GM12878 (cell line): ENCODE data around the gene CCDC39. TPM values are rescaled to one million over a fixed set of nuclear protein-coding genes. Genes with fewer than 3 reads are reported as not detected.

Source experiments
- ATAC-seq: fragments of 200-7000 bp; cut with Tn5 transposase; 3 replicates; pipeline ENCODE4 v1.9.1; 2020; ENCODE audit warnings: mild to moderate bottlenecking, moderate library complexity
- BruUV-seq: library from RNA; stranded (reverse); fragments of 400-500 nt; replicated peaks from 2 replicates; lab custom pipeline; 2021; lab: Mats Ljungman, UMichigan
- CTCF ChIA-PET: fragments of 300-600 bp; sonication (Branson Sonifier 250); formaldehyde crosslinking; extraction: SDS; loops from one replicate; lab custom pipeline; 2021; ENCODE audit warnings: inconsistent platforms; lab: Yijun Ruan, JAX
- POLR2A ChIA-PET: fragments of 350-600 bp; formaldehyde crosslinking; extraction: SDS; loops from one replicate; lab custom pipeline; 2021; ENCODE audit warnings: inconsistent platforms; lab: Charles Lee
- RAD21 ChIA-PET: fragments of 300-600 bp; sonication (Branson Sonifier 250); formaldehyde crosslinking; loops from one replicate; lab custom pipeline; 2023; ENCODE audit warnings: antibody characterized with exemption; ENCODE audit not compliant: unreplicated experiment; lab: Charles Lee
- SMC1A ChIA-PET: fragments of 300-600 bp; sonication (Branson Sonifier 250); formaldehyde crosslinking; loops from one replicate; lab custom pipeline; 2023; ENCODE audit not compliant: unreplicated experiment, uncharacterized antibody; lab: Charles Lee
- DNase-seq: peaks from one replicate; pipeline ENCODE4 v3.0.0-alpha.2; 2011; ENCODE audit warnings: low read depth, low spot score
- FAIRE-seq: peaks from 3 replicates; lab custom pipeline; 2011; peaks lifted over from hg19 to GRCh38; lab: Jason Lieb, UNC
- H2AFZ ChIP-seq: 2 replicates; pipeline ENCODE4 v1.6.0; 2011; ENCODE audit warnings: low read depth, low read length, control low read depth; ENCODE audit not compliant: control insufficient read depth
- H3K27ac ChIP-seq: 2 replicates; pipeline ENCODE4 v1.5.1; 2011; ENCODE audit warnings: control low read depth; ENCODE audit not compliant: control insufficient read depth, insufficient read depth
- H3K27me3 ChIP-seq, 2 experiments: replicated peaks in 1 of 2; 2 replicates each; pipeline versions ENCODE4 v1.6.0 to v1.6.1; 2011; ENCODE audit warnings: low read length in 1 of 2; ENCODE audit not compliant: control insufficient read depth in 2 of 2, insufficient read depth in 2 of 2
- H3K36me3 ChIP-seq, 2 experiments: 2 replicates each; pipeline ENCODE4 v1.5.1; 2011; ENCODE audit warnings: low read length in 1 of 2; ENCODE audit not compliant: control insufficient read depth in 2 of 2, insufficient read depth in 2 of 2
- H3K4me1 ChIP-seq: 2 replicates; pipeline ENCODE4 v1.6.1; 2011; ENCODE audit warnings: mild to moderate bottlenecking, low read length, moderate library complexity, mixed read lengths; ENCODE audit not compliant: control insufficient read depth, insufficient read depth
- H3K4me2 ChIP-seq: 2 replicates; pipeline ENCODE4 v1.6.0; 2011; ENCODE audit warnings: control low read depth; ENCODE audit not compliant: control insufficient read depth, insufficient read depth
- H3K4me3 ChIP-seq: fragments of 200-600 bp; sonication (generic); 2 replicates; pipeline ENCODE4 v1.5.1; 2016
- H3K79me2 ChIP-seq: 2 replicates; pipeline ENCODE4 v1.6.0; 2011; ENCODE audit warnings: low read length; ENCODE audit not compliant: control insufficient read depth, insufficient read depth
- H3K9ac ChIP-seq: 2 replicates; pipeline ENCODE4 v1.8.0; 2011; ENCODE audit warnings: low read length, control low read depth, mixed read lengths; ENCODE audit not compliant: control insufficient read depth, insufficient read depth
- H3K9me3 ChIP-seq: replicated peaks from 3 replicates; pipeline ENCODE4 v1.5.1; 2011; ENCODE audit warnings: mild to moderate bottlenecking, low read length; ENCODE audit not compliant: control insufficient read depth, insufficient read depth
- H4K20me1 ChIP-seq: 2 replicates; pipeline ENCODE4 v1.6.0; 2011; ENCODE audit not compliant: control insufficient read depth, insufficient read depth
- EED ChIP-seq: sonication (generic); IDR thresholded peaks from 2 replicates; pipeline ENCODE4 v1.6.1; 2016; ENCODE audit warnings: antibody characterized with exemption, low read depth
- IKZF2 ChIP-seq, 2 experiments: fragments of 450-650 bp; IDR thresholded peaks; 2 replicates each; pipeline ENCODE4 v1.6.1; 2017; ENCODE audit warnings: mild to moderate bottlenecking in 2 of 2, moderate library complexity in 2 of 2
- MEF2A ChIP-seq: IDR thresholded peaks from 2 replicates; pipeline ENCODE4 v1.6.1; 2011; ENCODE audit warnings: low read depth, mild to moderate bottlenecking, low read length, moderate library complexity; ENCODE audit not compliant: insufficient read depth
- MYB ChIP-seq: fragments of 150-350 bp; IDR thresholded peaks from 2 replicates; pipeline ENCODE4 v1.6.1; 2014; ENCODE audit warnings: mild to moderate bottlenecking, low read depth, low read length, borderline replicate concordance
- NRF1 ChIP-seq: conservative IDR thresholded peaks from 2 replicates; pipeline ENCODE4 v1.6.1; 2011; ENCODE audit warnings: mild to moderate bottlenecking, low read depth, low read length, improper control_type of control experiment
- SMC3 ChIP-seq: IDR thresholded peaks from 2 replicates; pipeline ENCODE4 v1.6.1; 2011; ENCODE audit warnings: low read length, improper control_type of control experiment, borderline replicate concordance
- WGBS: methylation state at CpG from one replicate; pipeline ENCODE4 v1.1.6; 2016; ENCODE audit warnings: low lambda C conversion rate; ENCODE audit not compliant: insufficient replicate concordance, insufficient coverage; ENCODE audit errors: missing lambda C conversion rate; 5-methylcytosine and 5-hydroxymethylcytosine counted together
- in situ Hi-C: fragments of 300-500 bp; cut with MboI; formaldehyde crosslinking; loops from 9 replicates; pipeline ENCODE4 v1.14.3; 2018; ENCODE audit warnings: mixed read lengths
- intact Hi-C: fragments of 100-400 bp; cut with micrococcal nuclease; formaldehyde crosslinking; loops from one replicate; pipeline ENCODE4 v1.14.2; 2022; ENCODE audit not compliant: unreplicated experiment
- polyA plus RNA-seq, 11 experiments: library from polyadenylated mRNA; depleted of rRNA in 4 of 11; unstranded in 6 of 11; stranded (reverse) in 5 of 11; fragments of >200 nt; fragmentation: Nextera tagmentation in 4 of 11; fragmentation: Illumina TruSeq in 1 of 11; extraction: Ambion mirVana in 4 of 11; extraction: Trizol in 1 of 11; gene quantifications; 1 replicate in 1 of 11; 2 replicates in 10 of 11; pipeline versions ENCODE4 v1.2.1 to v1.2.3, GENCODE V29; 2011 to 2016; ENCODE audit warnings: inconsistent platforms in 2 of 11, missing spikeins in 2 of 11, low read depth in 1 of 11
- total RNA-seq, 4 experiments: library from RNA; depleted of rRNA in 3 of 4; stranded (reverse); fragments of >200 nt in 3 of 4; fragmentation: Illumina TruSeq in 1 of 4; extraction: Trizol in 1 of 4; gene quantifications; 2 replicates each; pipeline versions ENCODE4 v1.2.1 to v1.2.3, GENCODE V29; 2013 to 2021
- TF ChIP-seq, protein P1 (sequence below): fragments of 450-650 bp; IDR thresholded peaks from 2 replicates; pipeline ENCODE4 v1.6.1; 2017; ENCODE audit warnings: mild to moderate bottlenecking, low read depth, inconsistent platforms; ENCODE audit not compliant: poor library complexity, severe bottlenecking
- TF ChIP-seq, protein P2 (sequence below): fragments of 450-650 bp; IDR thresholded peaks from 2 replicates; pipeline ENCODE4 v1.6.1; 2017; ENCODE audit warnings: borderline replicate concordance
- TF ChIP-seq, protein P3 (sequence below): fragments of 150-350 bp; IDR thresholded peaks from 2 replicates; pipeline ENCODE4 v1.6.1; 2014; ENCODE audit warnings: mild to moderate bottlenecking, low read depth, low read length
- TF ChIP-seq, protein P4 (sequence below): IDR thresholded peaks from 2 replicates; pipeline ENCODE4 v1.6.1; 2012; ENCODE audit warnings: low read depth, low read length, improper control_type of control experiment

Gene CCDC39
- total and polyA plus RNA-seq, 10 of the 15 experiments (the other 5 are each of a cell fraction or from before 2014, with no cell fraction given): 0.10 to 0.69 (median 0.31) TPM

DNA sequence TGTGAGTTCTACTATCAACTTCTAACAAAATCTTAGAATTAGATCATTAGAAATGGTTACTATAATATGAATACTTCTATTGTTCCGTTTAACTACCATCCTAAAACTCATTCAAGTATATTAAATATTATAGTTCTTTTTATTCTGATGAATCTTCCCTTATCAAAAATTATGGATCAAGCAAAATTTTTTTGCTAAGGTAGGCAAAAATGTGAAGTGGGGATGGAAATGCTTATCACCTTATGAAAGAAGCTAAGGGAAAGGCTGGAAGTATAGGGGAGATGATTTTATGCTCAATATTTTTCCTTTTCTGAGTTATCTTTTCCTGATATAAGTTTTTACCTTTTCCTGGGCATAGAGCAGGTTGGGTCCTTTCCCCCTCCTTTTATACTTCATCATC is 40.7 kb upstream of the CCDC39 start:
- FAIRE-seq (no peak), ATAC-seq (no peak)
- RAD21 ChIA-PET: no interaction called here
- in situ Hi-C loops: no loop called here
- Histone ChIP-seq H3K4me1 (no peaks in the 10 kb centered on the region), H3K9me3 (no peaks in the 10 kb centered on the region), H3K79me2 (no peaks in the 10 kb centered on the region), H4K20me1 (no peaks in the 10 kb centered on the region), H3K36me3 (no peaks in the 10 kb centered on the region)
- POLR2A ChIA-PET: no interaction called here
- BruUV-seq: no TSS peak
- 0% methylated on average over 1 of the region's 1 CpG for WGBS
- no peak for TF ChIP-seq SMC3
- no peak for TF ChIP-seq MYB
- TF ChIP-seq, protein P1, sequence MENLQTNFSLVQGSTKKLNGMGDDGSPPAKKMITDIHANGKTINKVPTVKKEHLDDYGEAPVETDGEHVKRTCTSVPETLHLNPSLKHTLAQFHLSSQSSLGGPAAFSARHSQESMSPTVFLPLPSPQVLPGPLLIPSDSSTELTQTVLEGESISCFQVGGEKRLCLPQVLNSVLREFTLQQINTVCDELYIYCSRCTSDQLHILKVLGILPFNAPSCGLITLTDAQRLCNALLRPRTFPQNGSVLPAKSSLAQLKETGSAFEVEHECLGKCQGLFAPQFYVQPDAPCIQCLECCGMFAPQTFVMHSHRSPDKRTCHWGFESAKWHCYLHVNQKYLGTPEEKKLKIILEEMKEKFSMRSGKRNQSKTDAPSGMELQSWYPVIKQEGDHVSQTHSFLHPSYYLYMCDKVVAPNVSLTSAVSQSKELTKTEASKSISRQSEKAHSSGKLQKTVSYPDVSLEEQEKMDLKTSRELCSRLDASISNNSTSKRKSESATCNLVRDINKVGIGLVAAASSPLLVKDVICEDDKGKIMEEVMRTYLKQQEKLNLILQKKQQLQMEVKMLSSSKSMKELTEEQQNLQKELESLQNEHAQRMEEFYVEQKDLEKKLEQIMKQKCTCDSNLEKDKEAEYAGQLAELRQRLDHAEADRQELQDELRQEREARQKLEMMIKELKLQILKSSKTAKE: no peak
- TF ChIP-seq IKZF2 (IDR thresholded peaks at IDR 0.05): no peak
- TF ChIP-seq, all 136 proteins: peak for 0
- Histone ChIP-seq H3K4me2 (no peak overlapping the region), H3K9ac (no peak overlapping the region), H3K27ac (no peak overlapping the region), H3K27me3 (no peaks in the 10 kb centered on the region), H2AFZ (no peak overlapping the region), H3K4me3 (no peak overlapping the region)
- intact Hi-C loops: no loop called here
- CTCF ChIA-PET: no interaction called here
- SMC1A ChIA-PET: no interaction called here
- DNase-seq: no peak

DNA sequence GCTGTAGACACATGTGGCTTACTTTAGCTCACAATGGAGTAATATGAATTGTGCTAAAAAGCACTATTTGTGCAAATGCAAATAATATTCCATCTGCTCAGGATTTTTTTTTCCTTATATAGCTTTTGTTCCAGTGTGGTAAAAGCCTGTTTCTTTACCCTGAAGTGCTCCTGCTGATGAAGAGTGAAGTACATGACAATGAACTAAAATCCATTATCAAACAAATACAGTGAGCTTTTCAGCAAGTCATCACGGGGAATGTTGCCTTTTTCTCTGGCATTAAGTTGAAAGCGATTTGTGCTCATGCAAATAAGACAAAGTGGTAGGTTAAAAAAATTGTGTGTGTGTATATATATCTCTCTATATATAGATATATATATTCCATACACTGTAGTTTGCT is 28.6 kb upstream of the CCDC39 start:
- ChIA-PET POLR2A (no interaction called here), CTCF (interaction anchor here (0.9 kb wide), 1 partner anchor 10 kb away, joined by 3 read pairs; no protein-coding TSS in a partner anchor), SMC1A (interaction anchor here (2.4 kb wide), 1 partner anchor 11 kb away, joined by 6 read pairs; no protein-coding TSS in a partner anchor), RAD21 (no interaction called here)
- Histone ChIP-seq H3K27ac (no peak overlapping the region), H3K27me3 (no peaks in the 10 kb centered on the region), H3K4me1 (no peaks in the 10 kb centered on the region), H3K4me2 (no peak overlapping the region), H3K9ac (no peak overlapping the region), H3K9me3 (no peaks in the 10 kb centered on the region), H3K36me3 (no peaks in the 10 kb centered on the region), H4K20me1 (no peaks in the 10 kb centered on the region), H3K79me2 (no peaks in the 10 kb centered on the region), H2AFZ (no peak overlapping the region), H3K4me3 (no peak overlapping the region)
- DNase-seq (no peak), ATAC-seq (no peak), FAIRE-seq (no peak)
- WGBS: 51% methylated on average over 2 of the region's 2 CpGs
- intact Hi-C loops: no loop called here
- BruUV-seq: no TSS peak
- in situ Hi-C loops: no loop called here
- no peak for TF ChIP-seq EED
- TF ChIP-seq, protein P2, sequence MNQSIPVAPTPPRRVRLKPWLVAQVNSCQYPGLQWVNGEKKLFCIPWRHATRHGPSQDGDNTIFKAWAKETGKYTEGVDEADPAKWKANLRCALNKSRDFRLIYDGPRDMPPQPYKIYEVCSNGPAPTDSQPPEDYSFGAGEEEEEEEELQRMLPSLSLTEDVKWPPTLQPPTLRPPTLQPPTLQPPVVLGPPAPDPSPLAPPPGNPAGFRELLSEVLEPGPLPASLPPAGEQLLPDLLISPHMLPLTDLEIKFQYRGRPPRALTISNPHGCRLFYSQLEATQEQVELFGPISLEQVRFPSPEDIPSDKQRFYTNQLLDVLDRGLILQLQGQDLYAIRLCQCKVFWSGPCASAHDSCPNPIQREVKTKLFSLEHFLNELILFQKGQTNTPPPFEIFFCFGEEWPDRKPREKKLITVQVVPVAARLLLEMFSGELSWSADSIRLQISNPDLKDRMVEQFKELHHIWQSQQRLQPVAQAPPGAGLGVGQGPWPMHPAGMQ: no peak
- TF ChIP-seq, protein P3, sequence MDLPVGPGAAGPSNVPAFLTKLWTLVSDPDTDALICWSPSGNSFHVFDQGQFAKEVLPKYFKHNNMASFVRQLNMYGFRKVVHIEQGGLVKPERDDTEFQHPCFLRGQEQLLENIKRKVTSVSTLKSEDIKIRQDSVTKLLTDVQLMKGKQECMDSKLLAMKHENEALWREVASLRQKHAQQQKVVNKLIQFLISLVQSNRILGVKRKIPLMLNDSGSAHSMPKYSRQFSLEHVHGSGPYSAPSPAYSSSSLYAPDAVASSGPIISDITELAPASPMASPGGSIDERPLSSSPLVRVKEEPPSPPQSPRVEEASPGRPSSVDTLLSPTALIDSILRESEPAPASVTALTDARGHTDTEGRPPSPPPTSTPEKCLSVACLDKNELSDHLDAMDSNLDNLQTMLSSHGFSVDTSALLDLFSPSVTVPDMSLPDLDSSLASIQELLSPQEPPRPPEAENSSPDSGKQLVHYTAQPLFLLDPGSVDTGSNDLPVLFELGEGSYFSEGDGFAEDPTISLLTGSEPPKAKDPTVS: no peak
- TF ChIP-seq, protein P4, sequence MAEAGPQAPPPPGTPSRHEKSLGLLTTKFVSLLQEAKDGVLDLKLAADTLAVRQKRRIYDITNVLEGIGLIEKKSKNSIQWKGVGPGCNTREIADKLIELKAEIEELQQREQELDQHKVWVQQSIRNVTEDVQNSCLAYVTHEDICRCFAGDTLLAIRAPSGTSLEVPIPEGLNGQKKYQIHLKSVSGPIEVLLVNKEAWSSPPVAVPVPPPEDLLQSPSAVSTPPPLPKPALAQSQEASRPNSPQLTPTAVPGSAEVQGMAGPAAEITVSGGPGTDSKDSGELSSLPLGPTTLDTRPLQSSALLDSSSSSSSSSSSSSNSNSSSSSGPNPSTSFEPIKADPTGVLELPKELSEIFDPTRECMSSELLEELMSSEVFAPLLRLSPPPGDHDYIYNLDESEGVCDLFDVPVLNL: no peak
- TF ChIP-seq NRF1: no peak
- TF ChIP-seq MEF2A: no peak
